Trophoblast cell (in vitro differentiated cells and primary cell): ENCODE measurements around the gene TNNC1. TPM values are rescaled to one million over a fixed set of nuclear protein-coding genes. Genes with fewer than 3 reads are reported as not detected.

ENCODE experiments used
- DNase-seq, 2 donors: peaks; one replicate each; pipeline ENCODE4 v3.0.0-alpha.2; 2016
- H2AFZ ChIP-seq: 2 replicates; pipeline ENCODE4 v1.6.1; 2013; ENCODE audit warnings: low read length, moderate library complexity, mild to moderate bottlenecking; ENCODE audit not compliant: insufficient read depth, poor library complexity
- H2AK5ac ChIP-seq: 2 replicates; pipeline ENCODE4 v1.6.1; 2013; ENCODE audit warnings: mild to moderate bottlenecking, low read length
- H2BK120ac ChIP-seq: 2 replicates; pipeline ENCODE4 v1.6.1; 2013; ENCODE audit warnings: low read length, mild to moderate bottlenecking, moderate library complexity; ENCODE audit not compliant: insufficient read depth, poor library complexity
- H2BK12ac ChIP-seq: 2 replicates; pipeline ENCODE4 v1.6.1; 2013; ENCODE audit warnings: mild to moderate bottlenecking, low read length, moderate library complexity
- H2BK5ac ChIP-seq: 2 replicates; pipeline ENCODE4 v1.6.1; 2013; ENCODE audit warnings: low read length, low read depth, moderate library complexity, mild to moderate bottlenecking; ENCODE audit not compliant: poor library complexity
- H3K14ac ChIP-seq: 2 replicates; pipeline ENCODE4 v1.6.1; 2013; ENCODE audit warnings: mild to moderate bottlenecking, low read length
- H3K18ac ChIP-seq: 2 replicates; pipeline ENCODE4 v1.6.1; 2013; ENCODE audit warnings: mild to moderate bottlenecking, low read length
- H3K23ac ChIP-seq: 2 replicates; pipeline ENCODE4 v1.6.1; 2013; ENCODE audit warnings: low read length
- H3K27ac ChIP-seq: 2 replicates; pipeline ENCODE4 v1.5.1; 2013; ENCODE audit warnings: low read depth, mild to moderate bottlenecking, inconsistent platforms, low read length, moderate library complexity
- H3K27me3 ChIP-seq: 2 replicates; pipeline ENCODE4 v1.6.1; 2013; ENCODE audit warnings: inconsistent platforms, mild to moderate bottlenecking, low read length, moderate library complexity; ENCODE audit not compliant: insufficient read depth
- H3K36me3 ChIP-seq, 2 experiments: 1 replicate in 1 of 2; 2 replicates in 1 of 2; pipeline ENCODE4 v1.6.1; 2013; ENCODE audit warnings: low read length in 2 of 2, mild to moderate bottlenecking in 2 of 2, moderate library complexity in 1 of 2; ENCODE audit not compliant: insufficient read depth in 2 of 2, control insufficient read depth in 1 of 2
- H3K4ac ChIP-seq: 2 replicates; pipeline ENCODE4 v1.6.1; 2013; ENCODE audit warnings: low read depth, mild to moderate bottlenecking, low read length, moderate library complexity
- H3K4me1 ChIP-seq, 2 experiments: 1 replicate in 1 of 2; 2 replicates in 1 of 2; pipeline ENCODE4 v1.6.1; 2013; ENCODE audit warnings: low read length in 2 of 2, mild to moderate bottlenecking in 2 of 2, moderate library complexity in 1 of 2; ENCODE audit not compliant: insufficient read depth in 2 of 2, control insufficient read depth in 1 of 2
- H3K4me2 ChIP-seq: 2 replicates; pipeline ENCODE4 v1.6.1; 2013; ENCODE audit warnings: inconsistent platforms, mild to moderate bottlenecking, low read length, moderate library complexity
- H3K4me3 ChIP-seq: 2 replicates; pipeline ENCODE4 v1.5.1; 2013; ENCODE audit warnings: mild to moderate bottlenecking, low read depth, low read length, inconsistent platforms
- H3K79me1 ChIP-seq: one replicate; pipeline ENCODE4 v1.6.1; 2013; ENCODE audit warnings: low read length
- H3K79me2 ChIP-seq: 2 replicates; pipeline ENCODE4 v1.6.1; 2013; ENCODE audit warnings: low read length, mild to moderate bottlenecking; ENCODE audit not compliant: control insufficient read depth, insufficient read depth, poor library complexity
- H3K9ac ChIP-seq: 2 replicates; pipeline ENCODE4 v1.6.1; 2013; ENCODE audit warnings: mild to moderate bottlenecking, low read length
- H3K9me3 ChIP-seq: 2 replicates; pipeline ENCODE4 v1.6.1; 2013; ENCODE audit warnings: low read depth, mild to moderate bottlenecking, control low read depth, inconsistent platforms, low read length; ENCODE audit not compliant: insufficient read depth
- H4K12ac ChIP-seq: 2 replicates; pipeline ENCODE4 v1.6.1; 2013; ENCODE audit warnings: low read depth, mild to moderate bottlenecking, low read length, moderate library complexity
- H4K8ac ChIP-seq: 2 replicates; pipeline ENCODE4 v1.6.1; 2013; ENCODE audit warnings: low read depth, mild to moderate bottlenecking, low read length, moderate library complexity
- H4K91ac ChIP-seq: one replicate; pipeline ENCODE4 v1.6.1; 2013; ENCODE audit warnings: low read depth, mild to moderate bottlenecking, low read length, moderate library complexity
- WGBS: extraction: QIAGEN DNeasy Blood & Tissue Kit; methylation state at CpG from one replicate; pipeline ENCODE4 v1.1.7; 2013; ENCODE audit warnings: missing lambda C conversion rate; ENCODE audit not compliant: insufficient read length, insufficient coverage; ENCODE audit errors: extremely low coverage; 5-methylcytosine and 5-hydroxymethylcytosine counted together
- polyA plus RNA-seq: library from polyadenylated mRNA; stranded (reverse); fragments of 200-250 nt; gene quantifications from 2 replicates; pipeline ENCODE4 v1.2.3, GENCODE V29; 2013

Gene TNNC1
- polyA plus RNA-seq, result 5.7 and 6.0 TPM in 2 replicates

DNA sequence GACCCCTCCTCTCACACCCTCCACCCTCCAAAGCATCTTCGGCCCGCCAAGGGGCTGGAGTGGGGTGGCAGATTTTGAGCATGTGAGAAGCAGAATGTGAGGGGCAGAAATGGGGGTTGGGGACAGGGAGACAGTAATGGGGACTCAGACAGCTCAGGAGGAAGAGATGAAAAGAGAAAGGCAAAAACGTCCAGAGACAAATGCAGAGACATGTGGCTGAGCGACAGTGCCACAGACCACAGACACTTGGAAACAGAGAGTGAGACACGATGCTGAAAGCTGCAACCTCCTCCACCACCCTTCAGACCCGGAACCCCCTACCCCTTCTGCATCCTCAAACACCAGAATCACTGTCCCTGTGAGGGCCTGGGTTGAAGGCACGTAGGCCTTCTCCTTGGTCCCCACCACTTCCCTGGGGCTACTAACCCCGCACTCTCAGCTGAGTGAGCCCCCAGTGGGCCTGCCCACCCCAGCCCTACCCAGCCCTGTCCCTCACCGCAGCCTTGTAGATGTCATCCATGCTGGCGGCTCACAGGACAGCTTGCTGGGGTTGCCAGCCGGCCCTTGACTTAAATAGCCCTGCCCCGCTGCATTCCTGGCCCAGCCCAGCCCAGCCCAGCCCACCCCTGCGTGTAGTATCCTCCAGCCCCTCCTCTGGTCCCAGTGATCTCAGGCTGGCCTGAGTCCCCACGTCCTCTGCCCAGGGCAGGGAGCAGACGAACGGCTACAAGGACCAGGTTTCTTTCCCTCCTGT is at the start of gene TNNC1:
Gene TNNC1 (minus strand): TSS at position 546 of the 754 bp plus-strand sequence. CDS start 26 bp downstream, at position 520.
- Histone ChIP-seq H2BK120ac (peak within 1 kb of the TSS; percentile 60), H2AFZ (peak within 1 kb of the TSS; percentile 2), H3K9ac (no peak within 1 kb of the TSS), H3K4me2 (no peak within 1 kb of the TSS), H4K8ac (peak within 1 kb of the TSS; percentile 92), H3K4me1 (peaks cover 38 to 44% of the 10 kb centered on the region in 2 experiments), H2BK12ac (peak within 1 kb of the TSS; percentile 48), H3K27me3 (no peaks in the 10 kb centered on the region), H3K36me3 (peaks cover 9 to 12% of the 10 kb centered on the region in 2 experiments), H3K79me1 (peaks cover 9% of the 10 kb centered on the region), H3K9me3 (no peaks in the 10 kb centered on the region), H2BK5ac (no peak within 1 kb of the TSS), H3K14ac (no peak within 1 kb of the TSS), H4K91ac (peak within 1 kb of the TSS; percentile 89), H3K79me2 (peaks cover 12% of the 10 kb centered on the region), H3K4me3 (peak within 1 kb of the TSS; percentile 9), H3K23ac (no peak within 1 kb of the TSS), H4K12ac (no peak within 1 kb of the TSS), H3K27ac (no peak within 1 kb of the TSS), H2AK5ac (peak within 1 kb of the TSS; percentile 71), H3K18ac (no peak within 1 kb of the TSS), H3K4ac (no peak within 1 kb of the TSS)
- WGBS, result no CpG with 5 or more reads among the region's 16 CpGs
- peak in 1 of 2 donors; percentile 39 for DNase-seq

DNA sequence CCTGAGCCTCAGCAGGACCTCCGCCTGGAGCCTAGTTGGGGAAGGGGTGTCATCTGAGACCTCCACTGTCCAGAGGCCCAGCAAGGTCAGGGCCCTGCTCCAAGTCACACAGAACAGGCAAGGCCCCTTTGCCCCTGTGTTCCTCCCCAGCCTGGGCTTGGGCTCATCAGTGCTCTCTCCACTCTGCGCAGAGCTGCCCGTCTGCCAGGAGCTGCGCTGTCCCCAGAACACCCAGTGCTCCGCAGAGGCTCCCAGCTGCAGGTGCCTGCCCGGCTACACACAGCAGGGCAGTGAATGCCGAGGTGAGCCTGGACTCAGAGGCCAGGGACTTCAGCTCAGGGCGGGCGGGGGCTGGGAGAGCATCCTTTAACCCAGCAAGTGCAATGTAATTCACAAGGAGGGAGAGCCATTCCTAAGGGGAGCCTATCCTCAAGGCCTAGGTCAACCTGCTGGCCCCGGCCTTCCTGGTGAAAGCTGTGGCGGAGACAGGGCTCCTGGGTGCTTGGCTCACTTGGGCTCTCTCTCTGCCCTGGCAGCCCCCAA is 49.0 kb upstream of the TNNC1 start:
- Histone ChIP-seq H3K4me3 (no peak overlapping the region), H4K8ac (no peak overlapping the region), H3K79me1 (no peaks in the 10 kb centered on the region), H3K27ac (no peak overlapping the region), H3K9me3 (peaks cover 2% of the 10 kb centered on the region), H3K9ac (no peak overlapping the region), H3K27me3 (no peaks in the 10 kb centered on the region), H3K18ac (no peak overlapping the region), H3K4me1 (no peaks in the 10 kb centered on the region), H2AFZ (no peak overlapping the region), H3K79me2 (no peaks in the 10 kb centered on the region), H2BK12ac (no peak overlapping the region), H2BK5ac (no peak overlapping the region), H3K4me2 (no peak overlapping the region), H3K36me3 (no peaks in the 10 kb centered on the region), H3K14ac (no peak overlapping the region), H2AK5ac (no peak overlapping the region), H2BK120ac (no peak overlapping the region), H4K12ac (no peak overlapping the region), H4K91ac (no peak overlapping the region), H3K4ac (no peak overlapping the region), H3K23ac (no peak overlapping the region)
- DNase-seq, result no peak
- WGBS, result no CpG with 5 or more reads among the region's 11 CpGs

DNA sequence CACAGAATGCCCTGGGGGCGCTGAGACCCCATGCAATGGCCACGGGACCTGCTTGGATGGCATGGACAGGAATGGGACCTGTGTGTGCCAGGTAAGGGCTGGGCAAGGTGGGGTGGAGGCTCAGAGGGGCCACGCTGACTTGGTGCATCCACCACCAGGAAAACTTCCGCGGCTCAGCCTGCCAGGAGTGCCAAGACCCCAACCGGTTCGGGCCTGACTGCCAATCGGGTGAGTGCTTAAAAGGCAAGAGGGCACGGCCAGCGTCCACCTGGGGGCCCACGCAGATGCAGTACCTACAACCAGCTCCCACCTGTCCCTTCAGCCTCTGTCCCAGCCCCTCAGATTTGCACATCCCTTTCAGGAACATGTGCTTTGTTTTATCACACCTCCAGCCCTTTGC is 48.2 kb upstream of the TNNC1 start:
- no CpG with 5 or more reads among the region's 11 CpGs for WGBS
- no peak overlapping the region for H4K91ac ChIP-seq
- no peaks in the 10 kb centered on the region for H3K79me2 ChIP-seq
- no peaks in the 10 kb centered on the region for H3K4me1 ChIP-seq
- H3K9me3 ChIP-seq, result peaks cover 2% of the 10 kb centered on the region
- no peak overlapping the region for H3K9ac ChIP-seq
- no peak overlapping the region for H2BK5ac ChIP-seq
- H2AK5ac ChIP-seq, result no peak overlapping the region
- H3K79me1 ChIP-seq, result no peaks in the 10 kb centered on the region
- H4K12ac ChIP-seq, result no peak overlapping the region
- H3K4me3 ChIP-seq, result no peak overlapping the region
- no peak overlapping the region for H3K4ac ChIP-seq
- H2BK120ac ChIP-seq, result no peak overlapping the region
- H3K4me2 ChIP-seq, result no peak overlapping the region
- H4K8ac ChIP-seq, result no peak overlapping the region
- no peak for DNase-seq
- no peak overlapping the region for H3K18ac ChIP-seq
- H3K36me3 ChIP-seq, result no peaks in the 10 kb centered on the region
- H3K27me3 ChIP-seq, result no peaks in the 10 kb centered on the region
- no peak overlapping the region for H3K23ac ChIP-seq
- H2BK12ac ChIP-seq, result no peak overlapping the region
- no peak overlapping the region for H3K14ac ChIP-seq
- H3K27ac ChIP-seq, result no peak overlapping the region
- H2AFZ ChIP-seq, result no peak overlapping the region

DNA sequence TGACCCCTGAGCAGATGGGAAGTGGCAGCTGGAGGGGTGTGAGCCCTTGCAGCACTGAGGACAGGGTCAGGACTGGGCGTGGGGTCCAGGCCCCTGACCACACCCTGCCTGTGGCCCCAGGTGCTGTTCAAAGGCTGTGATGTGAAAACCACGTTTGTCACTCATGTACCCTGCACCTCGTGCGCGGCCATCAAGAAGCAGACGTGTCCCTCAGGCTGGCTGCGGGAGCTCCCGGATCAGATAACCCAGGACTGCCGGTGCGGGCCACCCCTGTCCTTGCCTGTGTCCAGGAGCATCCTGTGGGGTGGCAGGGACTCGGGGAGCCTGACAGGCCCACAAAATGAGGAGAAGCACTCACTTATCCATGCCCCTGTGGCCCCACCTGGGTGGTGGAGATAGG is 47.2 kb upstream of the TNNC1 start:
- H3K4ac ChIP-seq, result no peak overlapping the region
- H2BK5ac ChIP-seq, result no peak overlapping the region
- no peaks in the 10 kb centered on the region for H3K4me1 ChIP-seq
- H3K79me1 ChIP-seq, result no peaks in the 10 kb centered on the region
- no peak overlapping the region for H4K8ac ChIP-seq
- H4K91ac ChIP-seq, result no peak overlapping the region
- H2BK120ac ChIP-seq, result no peak overlapping the region
- no peak overlapping the region for H4K12ac ChIP-seq
- H2BK12ac ChIP-seq, result no peak overlapping the region
- no CpG with 5 or more reads among the region's 11 CpGs for WGBS
- H3K36me3 ChIP-seq, result no peaks in the 10 kb centered on the region
- H3K4me3 ChIP-seq, result no peak overlapping the region
- H2AK5ac ChIP-seq, result no peak overlapping the region
- H3K9me3 ChIP-seq, result peaks cover 2% of the 10 kb centered on the region
- H3K18ac ChIP-seq, result no peak overlapping the region
- H3K27me3 ChIP-seq, result no peaks in the 10 kb centered on the region
- no peaks in the 10 kb centered on the region for H3K79me2 ChIP-seq
- no peak overlapping the region for H3K14ac ChIP-seq
- H2AFZ ChIP-seq, result no peak overlapping the region
- no peak overlapping the region for H3K4me2 ChIP-seq
- DNase-seq, result no peak
- no peak overlapping the region for H3K23ac ChIP-seq
- H3K9ac ChIP-seq, result no peak overlapping the region
- H3K27ac ChIP-seq, result no peak overlapping the region
